ENCODE data around the gene ANKLE2.
A peak's percentile ranks its signal among the peaks of the same experiment; 100 is the strongest.
"Not testable (repeated sequence)": the region's sequence is repeated elsewhere in the genome, so short reads cannot be mapped to it uniquely, and the experiment has no call there.

Gene ANKLE2

DNA sequence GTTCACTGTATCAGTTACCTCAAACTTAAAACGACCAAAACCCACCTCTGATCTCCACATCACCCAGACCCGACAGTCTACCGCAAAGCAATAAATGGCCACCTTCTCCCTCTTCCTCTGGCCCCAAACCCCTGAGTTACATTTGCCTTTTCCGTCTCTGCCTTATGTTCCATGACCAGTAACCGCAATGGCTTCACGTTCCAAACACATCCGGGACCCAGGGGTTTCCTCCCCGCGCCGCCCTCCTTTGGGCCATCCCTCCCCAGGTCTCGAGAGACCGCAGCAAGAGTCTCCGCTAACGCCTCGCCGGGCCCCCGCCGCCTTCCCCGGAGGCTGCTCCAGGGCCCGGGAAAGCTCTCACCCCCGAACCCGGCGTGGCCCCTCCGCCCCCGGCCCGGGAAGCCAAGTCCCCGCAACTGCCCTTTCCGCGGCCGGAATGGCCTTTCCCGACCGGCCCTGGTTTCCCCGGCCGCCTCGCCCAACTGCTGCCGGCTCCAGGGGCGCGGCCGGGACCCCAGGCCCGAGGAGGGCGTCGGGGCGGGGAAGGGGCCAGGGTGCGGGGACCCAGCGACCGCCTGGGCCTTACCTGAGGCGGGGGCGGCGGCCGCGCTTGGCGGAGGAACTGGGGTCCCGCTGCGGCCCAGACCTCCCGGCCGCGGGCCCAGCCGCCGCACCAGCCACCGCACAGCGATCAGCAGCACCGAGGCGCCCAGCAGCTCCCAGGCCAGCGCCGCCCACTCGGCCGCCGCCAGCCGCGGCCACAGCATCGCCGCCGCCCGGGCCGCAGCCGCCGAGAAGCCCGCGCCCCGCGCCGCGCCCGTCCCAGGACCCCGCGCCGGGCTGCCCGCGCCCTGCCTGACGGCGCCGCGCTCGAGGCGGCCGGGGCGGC lies at the start of gene ANKLE2:
TSS of gene ANKLE2 (minus strand) at position 801 of the 889 bp plus-strand sequence. CDS start at position 767, 34 bp downstream.
- peak; percentile 59 for DNase-seq

DNA sequence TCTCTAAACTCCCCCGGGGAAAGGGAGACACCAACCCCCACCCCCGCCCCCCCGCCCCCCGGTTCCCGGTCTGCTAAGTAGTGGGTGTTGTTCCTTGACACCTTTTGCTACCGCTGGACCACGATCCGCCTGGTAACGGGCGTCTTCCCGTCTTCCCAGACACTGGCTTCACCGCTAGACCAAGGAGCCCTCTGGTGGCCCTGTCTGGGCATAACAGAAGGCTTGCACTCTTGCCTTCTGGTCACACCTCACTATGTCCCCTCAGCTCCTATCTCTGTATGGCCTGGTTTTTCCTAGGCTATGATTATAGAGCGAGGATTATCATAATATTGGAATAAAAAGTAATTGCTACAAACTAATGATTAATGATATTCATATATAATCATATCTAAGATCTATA lies 47.8 kb upstream of the ANKLE2 start:
- peak; percentile 13 for DNase-seq

DNA sequence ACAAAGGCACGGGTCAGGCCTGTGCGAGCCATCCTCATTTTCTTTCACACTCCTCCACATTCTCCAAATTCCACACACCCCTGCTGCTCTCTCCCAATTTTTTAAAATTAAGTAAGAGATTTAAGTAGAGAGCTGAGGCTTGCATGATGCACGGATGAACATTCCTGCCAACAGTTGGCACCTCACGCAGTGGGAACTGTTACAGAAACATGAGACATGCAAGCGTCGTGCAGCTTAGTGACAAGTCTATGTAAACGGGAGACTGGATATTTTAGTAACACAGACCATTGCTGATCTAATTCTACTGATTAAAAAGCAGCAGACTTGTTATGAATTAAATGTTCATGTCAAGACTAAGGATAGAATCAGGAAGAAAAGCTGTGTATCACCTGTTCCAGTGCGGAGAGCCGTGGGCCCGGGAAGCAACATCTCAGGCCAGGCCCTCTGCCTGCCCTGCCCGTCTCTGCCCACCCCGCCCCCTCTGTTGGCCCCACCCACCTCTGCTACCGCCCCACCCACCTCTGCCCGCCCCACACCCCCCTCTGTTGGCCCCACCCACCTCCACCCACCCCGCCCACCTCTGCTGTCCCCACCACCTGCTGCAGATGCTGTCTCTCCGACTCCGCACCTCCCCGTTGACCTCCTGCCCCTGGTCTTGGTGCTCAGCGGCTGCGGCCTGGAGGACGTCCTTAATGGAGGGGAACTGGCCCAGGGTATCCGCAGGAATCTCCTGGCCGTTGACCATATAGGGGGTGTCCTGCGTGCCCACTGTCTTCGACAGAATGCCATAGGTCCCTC lies 45.9 kb upstream of the ANKLE2 start:
- no peak for DNase-seq

- no peak for DNase-seq
Observed at GRCh38 chr12:132806857-132807256, 45.2 kb upstream of the ANKLE2 start.

DNA sequence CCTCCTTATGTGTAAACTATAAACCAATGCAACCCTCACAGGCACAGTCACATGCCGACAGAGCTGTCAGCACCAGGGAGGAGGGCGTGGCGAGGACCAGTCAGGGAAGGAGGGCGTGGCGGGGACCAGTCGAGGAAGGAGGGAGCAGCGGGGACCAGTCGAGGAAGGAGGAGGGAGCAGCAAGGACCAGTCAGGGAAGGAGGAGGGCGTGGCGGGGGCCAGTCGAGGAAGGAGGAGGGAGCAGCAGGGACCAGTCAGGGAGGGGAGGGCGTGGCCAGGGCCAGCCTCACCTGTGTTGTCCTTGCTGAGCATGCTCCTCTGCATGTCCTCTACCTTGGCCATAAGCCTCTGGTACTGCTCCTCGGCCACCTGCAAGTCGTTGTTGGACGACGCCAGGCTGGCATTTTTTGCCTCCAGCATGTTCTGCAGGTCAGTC lies 42.8 kb upstream of the ANKLE2 start:
- DNase-seq = no peak

GRCh38 chr12:132803888-132804287 lies 42.3 kb upstream of the ANKLE2 start:
- DNase-seq = no peak

DNA sequence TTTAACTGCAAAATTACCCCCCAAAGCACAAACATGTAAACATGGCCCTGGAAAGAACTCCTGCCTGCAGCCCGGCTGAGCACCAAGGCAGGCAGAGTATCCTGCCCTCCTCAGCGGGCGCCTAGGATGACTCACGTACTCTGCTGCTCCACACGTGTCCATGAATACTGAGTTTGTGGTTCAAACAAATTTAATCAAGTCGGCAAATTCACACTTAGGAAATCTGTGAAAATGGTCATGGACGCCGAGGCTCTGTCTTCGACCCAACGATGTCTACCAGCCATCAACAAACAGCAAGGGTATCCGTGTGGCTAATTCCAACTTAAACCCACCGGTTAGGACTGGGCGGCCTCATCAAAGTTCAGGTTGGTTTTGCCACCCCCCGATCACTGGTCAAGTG lies 41.5 kb upstream of the ANKLE2 start:
- DNase-seq = no peak

GRCh38 chr12:132801741-132802140 lies 40.1 kb upstream of the ANKLE2 start:
- no peak for DNase-seq

DNA sequence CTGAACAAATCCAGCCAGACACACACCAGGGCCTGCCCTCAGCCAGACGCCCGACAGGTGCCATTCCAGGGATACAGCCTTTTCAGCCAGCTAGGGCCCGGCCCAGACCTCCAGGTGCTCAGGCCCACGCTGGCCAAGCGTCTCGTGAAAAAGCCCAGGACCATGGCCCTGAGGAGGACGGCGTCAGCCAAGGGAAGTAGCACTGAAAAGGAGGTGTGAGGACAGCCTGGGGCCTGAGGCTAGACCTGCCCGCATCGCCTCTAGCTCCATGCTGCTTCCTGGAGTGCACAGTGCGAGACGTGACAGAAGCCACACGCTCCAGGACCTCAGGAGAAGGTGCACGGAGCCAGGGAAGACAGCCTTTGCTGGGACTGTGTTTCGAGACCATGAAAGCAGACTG lies 37.2 kb upstream of the ANKLE2 start:
- no peak for DNase-seq

GRCh38 chr12:132797820-132798570 lies 36.4 kb upstream of the ANKLE2 start:
- no peak for DNase-seq

GRCh38 chr12:132795847-132796246 lies 34.2 kb upstream of the ANKLE2 start:
- DNase-seq = no peak

DNA sequence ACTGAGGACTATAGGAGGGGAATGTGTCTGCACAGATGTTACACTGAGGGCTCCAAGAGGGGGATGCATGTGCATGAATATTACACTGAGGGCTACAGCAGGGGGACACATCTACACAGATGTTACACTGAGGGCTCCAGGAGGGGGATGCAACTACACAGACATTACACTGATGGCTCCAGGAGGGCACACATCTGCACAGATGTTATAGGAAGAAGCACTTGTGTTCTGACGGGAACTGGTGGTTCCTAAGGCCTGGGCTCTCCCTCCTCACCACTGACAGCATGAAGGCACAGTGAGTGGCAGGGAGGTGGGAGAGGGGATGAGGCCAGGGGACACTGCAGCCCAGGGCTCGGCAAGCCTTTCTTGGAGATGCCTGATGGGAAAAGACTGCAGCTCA lies 30.3 kb upstream of the ANKLE2 start:
- DNase-seq = not testable (repeated sequence)

DNA sequence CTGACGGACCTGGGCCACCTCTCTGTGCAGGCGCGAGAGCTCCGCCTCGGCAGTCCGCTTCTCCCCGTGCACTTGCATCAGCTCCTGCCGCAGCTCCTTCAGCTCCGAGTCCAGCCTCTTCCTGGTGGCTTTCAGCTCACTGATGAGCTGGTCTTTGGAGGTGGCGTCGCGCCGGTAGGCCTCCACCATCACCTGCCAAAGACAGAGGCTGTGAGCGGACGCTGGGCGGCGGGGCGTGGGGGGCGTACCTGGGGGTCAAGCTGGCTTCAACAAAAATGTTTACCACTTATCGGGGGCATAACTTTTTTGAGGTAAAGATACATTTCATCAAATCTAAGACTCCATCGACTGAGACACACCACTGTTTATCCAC lies 27.5 kb upstream of the ANKLE2 start:
- no peak for DNase-seq

GRCh38 chr12:132788375-132789098 lies 26.9 kb upstream of the ANKLE2 start:
- no peak for DNase-seq

- no peak for DNase-seq
Observed at GRCh38 chr12:132787877-132788276, 26.2 kb upstream of the ANKLE2 start.

DNA sequence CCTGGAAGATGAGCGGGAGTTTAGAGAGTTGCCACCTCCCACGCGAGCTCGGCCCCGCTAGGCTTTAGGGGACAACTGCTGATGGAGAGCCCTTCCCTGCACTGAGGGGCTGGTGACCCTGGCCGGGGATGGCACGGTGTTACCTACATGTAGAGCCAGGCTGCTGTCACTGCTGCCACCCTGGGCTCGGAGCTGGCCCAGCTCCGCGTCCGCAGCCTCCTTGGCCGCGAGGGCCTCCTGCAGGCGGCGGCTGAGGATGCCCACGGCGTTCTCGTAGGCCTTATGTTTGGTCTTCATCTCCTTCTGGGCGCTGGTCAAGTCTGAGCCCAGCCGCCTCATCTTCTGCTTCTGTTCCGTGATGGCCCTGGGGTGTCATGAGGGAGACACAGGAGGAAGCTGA lies 24.6 kb upstream of the ANKLE2 start:
- no peak for DNase-seq

- DNase-seq = no peak
Observed at GRCh38 chr12:132784580-132784979, 22.9 kb upstream of the ANKLE2 start.

DNA sequence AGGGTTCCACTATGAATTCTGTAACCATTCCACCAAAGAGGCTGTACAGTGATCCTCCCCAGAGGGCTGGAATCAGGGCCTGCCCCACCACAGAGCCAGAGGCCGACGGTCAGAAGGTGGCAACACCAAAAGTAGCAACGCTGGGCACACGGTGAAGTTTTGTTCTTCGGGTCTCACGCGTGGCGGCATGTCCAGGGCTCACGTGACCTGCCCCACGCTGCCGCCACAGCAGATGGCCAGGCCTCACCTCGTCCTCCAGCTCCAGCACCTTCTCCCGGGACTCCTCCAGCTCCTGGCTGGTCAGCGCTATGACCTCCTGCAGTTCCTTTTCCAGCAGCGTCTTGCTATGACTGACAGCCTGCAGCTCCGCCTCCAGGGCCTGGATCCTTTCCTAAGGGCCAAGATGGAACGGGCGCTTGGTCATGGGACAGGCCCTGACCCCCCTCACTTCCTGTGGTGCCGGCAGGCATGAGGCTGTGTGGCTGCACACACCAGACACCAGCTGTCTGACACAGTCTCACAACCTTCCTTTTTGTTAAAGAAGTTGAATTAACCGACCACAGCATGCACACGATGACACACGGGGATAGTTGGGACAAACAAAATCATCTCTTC lies 22.4 kb upstream of the ANKLE2 start:
- no peak for DNase-seq

- DNase-seq = no peak
Observed at GRCh38 chr12:132781938-132782337, 20.3 kb upstream of the ANKLE2 start.

DNA sequence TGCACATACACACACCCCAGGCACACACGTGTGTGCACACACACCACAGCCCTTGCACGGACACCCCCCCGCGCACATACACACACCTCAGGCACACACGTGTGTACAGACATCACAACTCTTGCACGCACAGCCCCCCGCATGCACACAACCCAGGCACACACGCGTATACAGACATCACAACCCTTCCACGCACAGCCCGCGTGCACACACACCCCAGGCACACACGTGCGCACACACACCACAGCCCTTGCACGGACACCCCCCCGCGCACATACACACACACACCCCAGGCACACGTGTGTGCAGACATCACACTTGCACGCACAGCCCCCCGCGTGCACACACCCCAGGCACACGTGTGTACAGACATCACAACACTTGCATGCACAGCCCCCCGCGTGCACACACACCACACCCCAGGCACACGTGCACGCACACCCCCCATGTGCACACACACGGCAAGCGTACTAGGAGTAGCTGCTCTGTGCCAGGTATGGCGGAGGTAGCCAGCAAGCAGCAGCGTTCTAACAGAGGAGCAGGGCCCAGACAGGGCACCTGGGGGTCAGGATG lies 18.2 kb upstream of the ANKLE2 start:
- no peak for DNase-seq

DNA sequence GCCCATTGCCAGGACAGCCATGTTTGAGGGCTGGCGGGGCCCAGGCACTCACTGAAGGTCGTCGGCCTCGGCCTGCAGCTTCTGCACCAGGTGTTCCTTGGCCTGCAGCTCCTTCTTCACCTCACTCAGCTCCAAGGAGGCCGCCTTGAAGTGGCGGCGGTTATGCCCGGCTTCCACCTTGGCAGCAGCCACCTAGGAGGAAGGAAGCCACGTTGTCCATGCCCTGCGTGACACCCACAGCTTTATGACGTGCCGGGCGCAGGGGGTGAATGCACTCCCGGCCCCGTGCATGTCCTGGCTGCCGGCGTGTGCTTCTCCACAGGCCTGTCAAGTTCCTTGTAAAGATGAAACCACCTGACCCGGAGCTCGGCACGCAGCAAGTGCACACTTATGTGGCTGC lies 16.0 kb upstream of the ANKLE2 start:
- no peak for DNase-seq
